ENCODE measurements around the gene EVI2A.
"Not testable (repeated sequence)": the region's sequence is repeated elsewhere in the genome, so short reads cannot be mapped to it uniquely, and the experiment has no call there.

The EVI2A gene

GRCh38 chr17:31312223-31312622 is 9.2 kb downstream of the EVI2A start:
- not testable (repeated sequence) for DNase-seq (ENCODE audit: low spot score)

GRCh38 chr17:31311526-31311925 is 9.9 kb downstream of the EVI2A start:
- no peak for DNase-seq (ENCODE audit: low spot score)

- no peak for DNase-seq (ENCODE audit: low spot score)
Observed at GRCh38 chr17:31310886-31311285, 10.5 kb downstream of the EVI2A start.

- DNase-seq (ENCODE audit: low spot score) = no peak
Observed at GRCh38 chr17:31310260-31310659, 11.2 kb downstream of the EVI2A start.

- DNase-seq (ENCODE audit: low spot score) = no peak
Observed at GRCh38 chr17:31309556-31309955, 11.9 kb downstream of the EVI2A start.

GRCh38 chr17:31308372-31309334 is 12.8 kb downstream of the EVI2A start:
- no peak for DNase-seq (ENCODE audit: low spot score)

- DNase-seq (ENCODE audit: low spot score) = no peak
Observed at GRCh38 chr17:31307640-31308039, 13.8 kb downstream of the EVI2A start.

- DNase-seq (ENCODE audit: low spot score) = no peak
Observed at GRCh38 chr17:31299624-31300023, 21.8 kb downstream of the EVI2A start.

- peak; percentile 85 for DNase-seq (ENCODE audit: low spot score)
Observed at GRCh38 chr17:31297090-31297489, 24.3 kb downstream of the EVI2A start, which contains the start of gene OMG. Gene OMG (minus strand): TSS chr17:31297239. CDS start chr17:31296331, 908 bp downstream.

GRCh38 chr17:31296142-31296541 is 25.3 kb downstream of the EVI2A start:
- peak; percentile 46 for DNase-seq (ENCODE audit: low spot score)

- peak; percentile 19 for DNase-seq (ENCODE audit: low spot score)
Observed at GRCh38 chr17:31295489-31295871, 25.9 kb downstream of the EVI2A start.

- DNase-seq (ENCODE audit: low spot score) = no peak
Observed at GRCh38 chr17:31294820-31295488, 26.5 kb downstream of the EVI2A start.

- peak; percentile 24 for DNase-seq (ENCODE audit: low spot score)
Observed at GRCh38 chr17:31294231-31294630, 27.2 kb downstream of the EVI2A start.

- no peak for DNase-seq (ENCODE audit: low spot score)
Observed at GRCh38 chr17:31293581-31293980, 27.8 kb downstream of the EVI2A start.

GRCh38 chr17:31291820-31292219 is 29.6 kb downstream of the EVI2A start:
- no peak for DNase-seq (ENCODE audit: low spot score)

GRCh38 chr17:31289790-31290189 is 31.6 kb downstream of the EVI2A start:
- DNase-seq (ENCODE audit: low spot score) = no peak

GRCh38 chr17:31287932-31288331 is 33.5 kb downstream of the EVI2A start:
- not testable (repeated sequence) for DNase-seq (ENCODE audit: low spot score)

- no peak for DNase-seq (ENCODE audit: low spot score)
Observed at GRCh38 chr17:31286587-31286986, 34.8 kb downstream of the EVI2A start.

- DNase-seq (ENCODE audit: low spot score) = no peak
Observed at GRCh38 chr17:31283841-31284240, 37.6 kb downstream of the EVI2A start.

GRCh38 chr17:31281061-31281460 is 40.4 kb downstream of the EVI2A start:
- no peak for DNase-seq (ENCODE audit: low spot score)

- DNase-seq (ENCODE audit: low spot score) = no peak
Observed at GRCh38 chr17:31279401-31279800, 42.0 kb downstream of the EVI2A start.

GRCh38 chr17:31275116-31275515 is 46.3 kb downstream of the EVI2A start:
- DNase-seq (ENCODE audit: low spot score) = no peak

GRCh38 chr17:31274252-31274651 is 47.2 kb downstream of the EVI2A start:
- DNase-seq (ENCODE audit: low spot score) = no peak

Data from cerebellar cortex (tissue), 1 donor.